ACC112 (cell line): Measurements from ENCODE around the gene FAF1.

ENCODE experiments used
- H2AFZ ChIP-seq: fragments of 200-600 bp; sonication (generic); one replicate; pipeline ENCODE4 v1.6.0; 2017; ENCODE audit warnings: antibody characterized with exemption, low read length; ENCODE audit not compliant: unreplicated experiment
- H3K27ac ChIP-seq: fragments of 200-600 bp; sonication (generic); 2 replicates; pipeline ENCODE4 v1.5.1; 2014; ENCODE audit warnings: low read depth, mild to moderate bottlenecking, antibody characterized with exemption, low read length, moderate library complexity
- H3K27me3 ChIP-seq: fragments of 200-600 bp; sonication (generic); 2 replicates; pipeline ENCODE4 v1.6.1; 2014; ENCODE audit warnings: mild to moderate bottlenecking, antibody characterized with exemption, low read length, moderate library complexity, mixed read lengths; ENCODE audit not compliant: insufficient read depth
- H3K36me3 ChIP-seq: fragments of 200-600 bp; sonication (generic); 2 replicates; pipeline ENCODE4 v1.6.1; 2016; ENCODE audit warnings: mild to moderate bottlenecking, antibody characterized with exemption, low read length, moderate library complexity, mixed read lengths; ENCODE audit not compliant: insufficient read depth
- H3K4me1 ChIP-seq: fragments of 200-600 bp; sonication (generic); one replicate; pipeline ENCODE4 v1.6.1; 2016; ENCODE audit warnings: low read length, mixed read lengths; ENCODE audit not compliant: insufficient read depth, unreplicated experiment, control insufficient read depth
- H3K4me3 ChIP-seq: fragments of 200-600 bp; sonication (generic); 2 replicates; pipeline ENCODE4 v1.5.1; 2014; ENCODE audit warnings: mild to moderate bottlenecking, low read depth, low read length
- H3K79me2 ChIP-seq: fragments of 200-600 bp; sonication (generic); one replicate; pipeline ENCODE4 v1.6.0; 2016; ENCODE audit warnings: low read length; ENCODE audit not compliant: control insufficient read depth, unreplicated experiment, insufficient read depth

FAF1 gene

GRCh38 chr1:50393522-50394120, 566.4 kb downstream of the FAF1 start:
- H3K4me1 ChIP-seq: no peaks in the 10 kb centered on the region
- H3K4me3 ChIP-seq: no peak overlapping the region
- H2AFZ ChIP-seq: no peak overlapping the region
- no peak overlapping the region for H3K27ac ChIP-seq
- peaks cover 24% of the 10 kb centered on the region for H3K27me3 ChIP-seq
- no peaks in the 10 kb centered on the region for H3K36me3 ChIP-seq
- H3K79me2 ChIP-seq: no peaks in the 10 kb centered on the region
